Nephron progenitor cell (in vitro differentiated cells): ENCODE results near the gene TMEM132A.
A peak's percentile ranks its signal among the peaks of the same experiment; 100 is the strongest.

Experiments
- DNase-seq: peaks from one replicate; pipeline ENCODE4 v3.0.0; 2021
- H3K27ac Mint-ChIP-seq: 2 replicates; pipeline ENCODE4 v1.8.0; 2021; ENCODE audit warnings: mild to moderate bottlenecking, moderate library complexity, mixed read lengths
- H3K27me3 Mint-ChIP-seq: 2 replicates; pipeline ENCODE4 v1.8.0; 2021; ENCODE audit warnings: mild to moderate bottlenecking, low read depth, mixed read lengths; ENCODE audit not compliant: poor library complexity
- H3K36me3 Mint-ChIP-seq: 2 replicates; pipeline ENCODE4 v1.8.0; 2021; ENCODE audit warnings: low read depth, mixed read lengths
- H3K4me1 Mint-ChIP-seq: 2 replicates; pipeline ENCODE4 v1.8.0; 2021; ENCODE audit warnings: mixed read lengths
- H3K4me3 Mint-ChIP-seq: 2 replicates; pipeline ENCODE4 v1.8.0; 2021; ENCODE audit warnings: mild to moderate bottlenecking, moderate library complexity, mixed read lengths
- H3K9me3 Mint-ChIP-seq: 2 replicates; pipeline ENCODE4 v1.8.0; 2021; ENCODE audit warnings: mild to moderate bottlenecking, moderate library complexity, mixed read lengths
- CTCF ChIP-seq: fragments of 200-600 bp; sonication (generic); IDR thresholded peaks from 2 replicates; pipeline ENCODE4 v1.5.0; 2021; ENCODE audit warnings: antibody characterized with exemption

The TMEM132A gene

GRCh38 chr11:60927061-60927592 is 2.9 kb downstream of the TMEM132A start:
- H3K27me3 Mint-ChIP-seq: peaks cover 4% of the 10 kb centered on the region
- no peak for DNase-seq
- no peak for TF ChIP-seq CTCF
- H3K9me3 Mint-ChIP-seq: no peaks in the 10 kb centered on the region
- H3K36me3 Mint-ChIP-seq: peaks cover 53% of the 10 kb centered on the region
- H3K4me3 Mint-ChIP-seq: no peak overlapping the region
- H3K27ac Mint-ChIP-seq: no peak overlapping the region
- H3K4me1 Mint-ChIP-seq: peaks cover 49% of the 10 kb centered on the region

- Mint-ChIP-seq H3K36me3 (peaks cover 52% of the 10 kb centered on the region), H3K4me1 (peaks cover 48% of the 10 kb centered on the region), H3K9me3 (no peaks in the 10 kb centered on the region), H3K4me3 (no peak overlapping the region), H3K27ac (no peak overlapping the region), H3K27me3 (no peaks in the 10 kb centered on the region)
- no peak for TF ChIP-seq CTCF
- no peak for DNase-seq
Measured at GRCh38 chr11:60927600-60927999, 3.3 kb downstream of the TMEM132A start.

GRCh38 chr11:60928563-60929001 is 4.3 kb downstream of the TMEM132A start:
- no peaks in the 10 kb centered on the region for H3K9me3 Mint-ChIP-seq

GRCh38 chr11:60929764-60930163 is 5.5 kb downstream of the TMEM132A start:
- TF ChIP-seq CTCF: no peak
- Mint-ChIP-seq H3K4me1 (peaks cover 40% of the 10 kb centered on the region), H3K9me3 (no peaks in the 10 kb centered on the region), H3K36me3 (peaks cover 58% of the 10 kb centered on the region), H3K27ac (peak overlapping the region; percentile 6), H3K27me3 (no peaks in the 10 kb centered on the region), H3K4me3 (no peak overlapping the region)
- no peak for DNase-seq

More at GRCh38 chr11:60928563-60929001, 4.3 kb downstream of the TMEM132A start:
- TF ChIP-seq CTCF: no peak
- Mint-ChIP-seq H3K27me3 (no peaks in the 10 kb centered on the region), H3K4me3 (no peak overlapping the region), H3K4me1 (peaks cover 40% of the 10 kb centered on the region), H3K36me3 (peaks cover 52% of the 10 kb centered on the region), H3K27ac (no peak overlapping the region)
- DNase-seq: no peak

- no peak for DNase-seq
- H3K4me1 Mint-ChIP-seq: peaks cover 36% of the 10 kb centered on the region
- H3K4me3 Mint-ChIP-seq: no peak overlapping the region
- TF ChIP-seq CTCF: no peak
- H3K27ac Mint-ChIP-seq: peak overlapping the region; percentile 69
- H3K27me3 Mint-ChIP-seq: no peaks in the 10 kb centered on the region
- no peaks in the 10 kb centered on the region for H3K9me3 Mint-ChIP-seq
- H3K36me3 Mint-ChIP-seq: peaks cover 59% of the 10 kb centered on the region
Measured at GRCh38 chr11:60930394-60930793, 6.1 kb downstream of the TMEM132A start.

- no peak overlapping the region for H3K27ac Mint-ChIP-seq
- H3K9me3 Mint-ChIP-seq: no peaks in the 10 kb centered on the region
- TF ChIP-seq CTCF: no peak
- DNase-seq: no peak
- no peak overlapping the region for H3K4me3 Mint-ChIP-seq
- peaks cover 51% of the 10 kb centered on the region for H3K36me3 Mint-ChIP-seq
- H3K27me3 Mint-ChIP-seq: no peaks in the 10 kb centered on the region
- H3K4me1 Mint-ChIP-seq: peaks cover 22% of the 10 kb centered on the region
Measured at GRCh38 chr11:60931917-60932316, 7.7 kb downstream of the TMEM132A start.
